GM19025 (cell line): ENCODE results near the gene IL9.

Source experiments
- ATAC-seq: cut with Tn5 transposase; IDR thresholded peaks from one replicate; pipeline ENCODE4 v1.9.1; 2021; ENCODE audit warnings: mild to moderate bottlenecking, low read depth, moderate library complexity; ENCODE audit not compliant: unreplicated experiment

Gene IL9

DNA sequence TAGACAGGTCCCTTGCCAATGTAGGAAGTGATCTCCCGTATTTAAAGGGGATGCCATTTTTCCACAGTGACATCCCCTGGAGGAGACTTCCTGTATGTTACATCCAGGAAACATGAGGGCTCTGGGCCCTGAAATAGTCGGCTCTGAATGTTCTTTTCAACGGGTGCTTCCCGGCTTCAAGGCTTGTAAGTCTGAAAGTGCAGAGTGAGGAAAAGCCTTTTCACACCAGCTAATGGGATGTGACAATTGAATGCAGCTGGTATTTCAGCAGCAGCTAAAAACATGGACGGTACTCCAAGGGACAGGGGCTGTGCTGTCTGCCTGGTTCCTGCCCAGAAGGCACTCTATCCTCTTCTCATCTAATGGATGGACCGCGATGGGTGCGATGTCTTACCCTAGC is 1.4 kb downstream of the IL9 start:
- ATAC-seq: no peak

DNA sequence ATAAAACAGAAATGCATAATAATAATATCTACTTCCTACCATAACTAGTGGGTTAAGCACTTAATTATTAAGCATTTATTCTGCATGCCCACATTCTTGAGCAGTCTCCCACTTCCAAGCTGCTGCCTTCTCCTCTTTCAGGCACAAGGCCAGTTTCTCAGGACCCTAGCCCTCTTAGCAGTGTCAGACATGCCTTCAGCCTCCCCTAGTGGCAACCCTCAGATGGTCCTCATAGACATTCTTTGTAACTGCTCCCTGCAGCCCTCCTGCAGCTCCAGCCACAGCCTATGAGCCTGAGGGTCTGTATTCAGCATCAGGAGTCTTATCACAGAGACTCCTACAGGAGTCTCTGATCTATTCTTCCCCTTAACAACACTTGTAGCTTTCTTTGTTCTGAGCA is 3.9 kb downstream of the IL9 start:
- ATAC-seq: no peak

DNA sequence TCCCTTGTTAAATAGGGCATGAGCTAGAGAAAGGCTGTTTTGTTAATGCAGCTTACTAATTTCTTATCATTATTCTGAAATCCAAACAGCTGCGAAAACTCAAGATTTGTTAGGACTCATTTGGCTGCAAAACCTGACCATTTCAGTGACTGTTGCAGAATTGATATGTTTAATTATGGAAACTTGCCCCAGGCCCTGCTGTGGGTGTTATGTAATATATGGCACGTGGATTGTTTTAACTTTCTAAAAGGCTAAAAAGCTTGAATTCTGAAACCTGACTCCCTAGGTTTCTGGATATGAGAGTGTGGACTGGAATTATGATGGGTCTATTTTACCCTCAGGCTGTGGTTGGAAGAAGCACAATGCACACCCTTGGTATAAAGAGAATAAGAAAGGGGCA is 4.4 kb downstream of the IL9 start:
- ATAC-seq: no peak

DNA sequence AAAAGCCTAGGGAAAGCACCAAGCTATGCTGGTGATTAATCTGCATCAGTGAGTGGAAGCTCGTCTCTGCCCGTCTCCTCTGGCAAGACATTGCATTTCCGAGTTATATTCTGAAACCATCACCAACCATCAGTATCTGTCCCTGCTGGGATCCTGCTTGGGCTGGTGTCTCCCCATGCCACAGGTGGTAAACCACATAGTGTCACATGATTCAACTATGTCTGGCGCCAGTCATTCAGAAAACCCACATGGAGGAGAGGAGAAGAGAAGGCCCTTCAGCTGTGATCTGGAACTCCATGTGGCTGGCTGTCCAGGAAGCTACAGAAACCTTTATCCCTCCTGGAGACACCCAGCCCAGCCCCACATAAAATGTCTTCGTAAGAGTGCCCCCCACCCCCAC is 4.8 kb downstream of the IL9 start:
- peak; percentile 68 for ATAC-seq

DNA sequence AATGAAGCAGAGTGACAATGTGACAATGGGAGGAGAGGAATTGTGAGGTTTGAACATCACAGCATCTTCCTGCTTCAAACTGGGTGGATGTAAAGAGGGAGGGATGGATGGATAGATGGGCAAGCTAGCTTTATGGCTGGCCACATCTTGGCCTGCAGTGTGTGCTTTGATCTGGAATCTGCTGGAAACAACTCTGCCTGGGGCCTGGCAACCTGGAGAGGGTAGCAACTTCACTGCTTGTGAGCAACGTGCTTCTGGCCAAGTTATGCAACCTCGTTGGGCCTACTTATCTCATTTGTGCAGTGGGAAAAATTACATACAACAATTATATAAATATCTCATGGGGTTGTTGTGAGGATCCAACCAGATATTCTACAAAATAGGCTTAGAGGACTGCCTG is 5.3 kb downstream of the IL9 start:
- no peak for ATAC-seq

DNA sequence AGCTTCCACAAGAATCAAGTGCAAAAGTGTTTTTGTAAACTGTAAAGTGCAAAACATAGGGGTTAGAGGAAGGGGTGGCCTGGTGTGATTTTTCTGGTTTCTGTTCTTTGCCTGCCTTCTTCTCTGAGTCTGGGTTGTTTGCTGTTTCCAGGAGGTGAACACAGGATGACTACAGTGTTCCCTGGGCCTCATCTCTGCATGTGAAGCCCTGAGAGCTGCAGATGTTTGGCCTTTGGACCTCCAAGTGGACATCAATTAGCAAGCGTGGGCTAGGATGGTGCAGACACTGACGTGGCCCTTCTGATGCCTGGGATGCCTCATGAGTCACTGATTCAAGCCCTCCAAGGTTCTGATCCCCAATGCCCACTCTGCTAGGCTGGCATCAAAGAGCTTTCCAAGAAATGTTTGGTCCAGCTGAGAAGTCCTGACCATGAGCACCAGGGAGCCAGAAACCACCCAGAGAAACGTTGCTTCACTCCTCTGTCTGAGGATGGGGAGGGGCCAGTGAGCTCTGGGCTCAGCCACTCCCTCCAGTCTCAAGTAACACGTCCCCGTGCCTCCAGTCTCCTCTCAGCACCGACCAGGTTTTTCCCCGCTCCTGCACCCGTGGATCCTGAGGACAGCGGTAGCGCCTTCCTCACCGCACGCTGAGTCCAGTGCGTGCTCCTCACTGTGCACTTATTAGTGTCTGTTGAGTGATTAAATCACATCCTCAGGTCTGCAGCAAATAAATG is 7.6 kb downstream of the IL9 start:
- no peak for ATAC-seq

DNA sequence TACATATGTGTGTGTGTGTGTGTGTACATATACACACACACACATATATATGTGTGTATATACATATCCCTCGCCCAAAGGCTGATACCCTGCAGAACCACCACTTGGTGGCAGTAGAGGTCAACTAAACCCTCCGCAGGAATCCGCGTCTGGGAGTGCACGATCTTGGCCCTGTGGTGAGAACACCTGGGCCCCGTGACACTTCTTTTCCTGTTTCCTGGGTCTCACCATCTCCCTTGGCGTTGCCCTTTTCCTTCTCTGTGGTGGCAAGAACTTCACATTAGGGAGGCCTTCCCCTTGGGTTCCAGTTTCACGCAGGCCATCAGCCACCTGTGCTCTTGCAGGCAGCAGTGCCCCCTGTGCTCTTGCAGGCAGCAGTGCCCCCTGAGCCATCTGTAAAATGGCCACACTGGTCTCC is 8.2 kb downstream of the IL9 start:
- ATAC-seq: peak; percentile 78

DNA sequence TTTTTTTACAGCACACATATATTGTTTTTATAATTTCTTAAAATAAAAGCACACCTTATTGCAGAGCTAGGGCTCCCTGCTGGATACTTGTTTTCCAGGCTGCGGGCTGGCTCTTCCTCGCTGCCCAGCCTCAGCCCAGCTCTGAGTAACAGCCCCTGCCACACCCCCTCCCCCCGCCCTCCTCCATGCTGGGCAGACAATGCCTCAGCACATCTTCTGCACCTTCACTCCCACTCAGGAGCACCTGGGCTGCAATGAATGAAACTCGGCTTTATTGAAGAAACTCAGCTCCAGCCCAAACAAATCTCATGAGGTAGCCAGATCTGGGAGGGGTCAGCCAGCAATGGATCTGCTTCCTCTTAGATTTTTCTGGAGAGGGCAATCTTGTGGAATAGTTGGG is 9.5 kb downstream of the IL9 start:
- ATAC-seq: no peak

DNA sequence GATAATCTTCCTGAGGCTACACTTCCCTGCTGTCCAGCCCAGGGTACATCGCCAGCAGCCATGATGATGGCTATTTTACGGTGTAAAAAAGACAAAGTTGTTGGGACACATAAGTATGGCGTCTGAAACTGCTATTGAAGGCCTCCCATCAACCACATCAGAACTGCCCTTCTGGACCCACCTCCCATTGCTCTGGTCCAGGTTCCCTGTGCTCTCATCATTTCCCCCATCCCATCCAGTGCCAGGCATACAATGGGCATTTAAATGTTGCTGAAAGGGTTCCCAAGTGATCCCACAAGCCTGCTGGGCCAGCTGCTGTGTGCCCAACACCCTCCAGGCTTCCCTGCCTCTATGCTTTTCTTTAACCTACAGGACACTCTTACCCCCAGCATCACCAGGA is 10.6 kb downstream of the IL9 start:
- no peak for ATAC-seq

DNA sequence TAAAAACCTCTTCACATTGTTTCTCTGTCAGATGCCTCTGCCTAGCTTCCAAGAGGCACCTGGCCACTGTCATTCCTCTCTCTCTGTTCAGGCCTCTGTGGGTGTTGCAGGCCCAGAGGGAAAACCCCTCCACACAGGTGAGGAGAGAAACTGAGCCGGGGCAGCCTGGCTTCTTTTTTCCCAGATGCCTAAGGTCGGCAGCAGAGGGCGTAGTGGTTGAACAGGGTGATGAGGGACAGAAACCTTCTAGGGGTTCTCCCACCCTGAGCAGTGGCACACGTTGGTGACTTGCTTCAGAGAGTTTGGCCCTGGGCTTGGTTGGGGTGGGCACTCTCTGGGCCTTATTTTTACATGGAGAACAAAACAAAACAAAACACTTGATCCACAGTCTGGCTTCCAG is 12.2 kb downstream of the IL9 start:
- ATAC-seq: no peak

DNA sequence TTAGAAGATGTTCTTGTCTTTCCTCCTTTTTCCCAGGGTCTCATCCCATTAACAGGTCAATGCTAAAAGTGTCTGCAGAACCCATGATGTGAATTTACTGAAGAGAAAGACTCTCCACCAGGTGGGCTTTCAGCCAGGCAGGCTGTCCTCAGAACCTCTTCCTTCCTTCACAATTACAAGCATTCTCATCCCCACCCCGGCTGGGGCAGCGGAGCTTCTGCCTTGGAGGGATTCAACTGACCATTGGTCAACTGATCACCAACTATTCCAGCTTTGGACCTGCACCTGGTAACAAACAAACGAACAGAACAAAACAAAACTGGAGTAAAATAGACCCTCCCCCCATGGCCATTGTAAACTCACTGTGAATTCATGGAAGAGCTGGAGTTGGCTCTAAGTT is 12.6 kb downstream of the IL9 start:
- ATAC-seq: no peak

DNA sequence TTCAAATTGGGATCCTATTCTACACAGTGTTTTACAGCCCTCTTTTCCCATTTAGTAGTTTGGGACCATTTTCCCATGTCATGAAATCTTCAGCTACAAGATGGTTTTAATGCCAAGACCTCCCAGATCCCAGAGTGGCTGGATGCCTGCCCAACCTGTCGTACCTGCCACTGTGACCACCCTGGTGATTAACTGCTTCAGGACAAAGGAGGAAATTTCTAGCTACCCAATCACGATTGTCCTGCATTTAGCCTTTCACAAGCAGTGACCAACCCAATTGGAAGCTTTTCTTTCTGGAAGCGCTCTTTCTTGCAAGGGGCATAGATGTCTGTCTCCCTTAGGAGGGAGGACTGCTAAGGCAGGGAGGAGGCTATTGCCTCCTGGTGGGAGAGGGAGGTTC is 13.8 kb downstream of the IL9 start:
- ATAC-seq: no peak

DNA sequence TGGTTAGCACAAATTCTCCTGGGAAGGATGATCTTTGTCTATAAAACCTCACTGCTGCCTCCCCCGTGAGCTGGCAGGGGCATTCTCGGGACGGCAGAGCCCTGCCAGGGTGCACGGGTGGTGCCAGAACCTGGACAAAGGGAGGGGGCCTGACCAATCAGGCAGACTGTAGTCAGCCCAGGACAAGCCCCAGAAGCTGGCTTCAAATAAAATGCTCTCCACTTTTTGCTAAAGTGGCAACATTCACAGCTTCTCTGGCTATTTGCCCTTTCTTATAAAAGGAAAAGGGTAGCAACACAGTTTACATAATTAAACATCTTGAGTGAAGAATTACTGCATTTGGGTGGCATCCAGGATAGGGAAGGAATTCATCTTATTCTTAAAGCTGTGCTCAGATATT is 14.4 kb downstream of the IL9 start:
- no peak for ATAC-seq

DNA sequence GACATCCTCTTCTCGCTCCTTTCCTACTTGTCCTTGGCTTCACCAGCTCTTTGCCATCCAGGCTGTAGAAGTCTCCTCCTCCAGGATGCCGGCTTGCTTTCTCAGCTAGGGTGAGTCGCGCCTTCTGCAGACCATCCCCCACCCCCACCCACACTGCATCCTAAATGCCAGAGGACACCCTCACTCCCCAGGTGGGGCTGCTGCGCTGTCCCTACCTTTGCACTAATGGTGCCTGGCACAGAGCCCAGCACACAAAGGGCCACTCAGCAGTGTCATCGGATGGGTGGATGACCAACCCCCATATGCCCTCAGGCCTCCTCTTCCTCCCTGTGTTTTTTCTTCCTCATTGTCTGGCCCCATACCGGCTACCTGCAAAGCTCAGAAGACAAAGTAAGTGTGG is 14.8 kb downstream of the IL9 start:
- ATAC-seq: no peak

DNA sequence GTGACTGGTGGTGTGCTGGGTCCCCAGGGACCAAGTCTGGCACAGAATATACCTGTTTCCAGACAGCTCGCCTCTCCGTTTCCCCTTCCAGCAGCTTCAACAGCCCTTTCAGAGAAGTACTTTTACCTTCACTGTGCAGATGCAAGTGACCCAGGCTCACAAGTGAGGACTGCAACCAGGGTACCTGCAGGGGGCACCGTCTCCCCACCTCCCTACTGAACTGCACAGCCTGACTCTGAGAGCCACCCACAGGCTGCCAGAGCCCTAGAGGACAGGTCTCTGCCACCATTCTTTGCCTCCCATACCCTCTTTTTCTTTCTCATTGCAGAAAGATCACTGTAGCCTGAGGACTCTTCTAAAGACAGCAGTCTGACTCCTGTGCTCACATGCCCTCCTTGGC is 15.4 kb downstream of the IL9 start:
- ATAC-seq: no peak

DNA sequence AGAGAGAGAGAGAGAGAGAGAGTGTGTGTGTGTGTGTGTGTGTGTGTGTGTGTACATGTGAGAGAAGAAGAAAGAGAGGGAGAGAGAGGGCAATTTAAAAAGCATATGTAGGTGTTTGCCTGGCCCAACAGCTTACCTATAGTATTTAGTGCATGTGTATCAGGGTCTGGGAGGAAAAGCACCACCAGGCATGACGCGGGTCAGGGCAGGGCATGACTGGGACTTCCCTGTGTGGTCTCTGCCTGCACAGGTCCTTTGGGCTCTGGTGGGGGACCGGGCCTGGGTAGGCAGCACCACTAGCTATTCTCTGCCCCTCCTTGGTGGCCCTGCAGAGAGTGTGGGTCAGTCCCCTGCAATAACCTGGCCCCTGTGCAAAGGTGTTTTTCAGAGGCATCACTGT is 16.1 kb downstream of the IL9 start:
- ATAC-seq: no peak

DNA sequence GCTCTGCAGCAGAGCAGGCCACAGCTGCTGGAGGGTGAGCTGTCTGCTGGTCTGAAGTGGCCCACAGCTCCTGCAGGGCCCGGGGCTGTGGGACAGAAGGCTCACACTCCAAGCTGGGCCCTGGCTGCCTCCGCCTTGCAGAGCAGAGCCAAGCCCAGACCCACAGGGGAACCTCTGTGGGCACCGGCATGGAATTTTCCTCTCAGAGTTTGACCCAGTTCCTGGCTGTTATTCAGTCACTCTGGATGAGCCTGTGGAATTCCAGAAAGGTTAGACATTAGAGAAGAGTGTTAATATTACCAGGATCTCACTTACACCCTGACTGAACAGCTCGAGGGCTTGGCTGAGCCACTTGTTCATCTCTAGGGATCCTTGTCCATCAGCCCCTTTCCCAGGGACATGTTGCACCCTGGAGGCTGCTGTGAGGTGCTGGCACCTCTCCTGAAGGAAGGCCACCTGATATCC is 17.5 kb downstream of the IL9 start:
- ATAC-seq: no peak

DNA sequence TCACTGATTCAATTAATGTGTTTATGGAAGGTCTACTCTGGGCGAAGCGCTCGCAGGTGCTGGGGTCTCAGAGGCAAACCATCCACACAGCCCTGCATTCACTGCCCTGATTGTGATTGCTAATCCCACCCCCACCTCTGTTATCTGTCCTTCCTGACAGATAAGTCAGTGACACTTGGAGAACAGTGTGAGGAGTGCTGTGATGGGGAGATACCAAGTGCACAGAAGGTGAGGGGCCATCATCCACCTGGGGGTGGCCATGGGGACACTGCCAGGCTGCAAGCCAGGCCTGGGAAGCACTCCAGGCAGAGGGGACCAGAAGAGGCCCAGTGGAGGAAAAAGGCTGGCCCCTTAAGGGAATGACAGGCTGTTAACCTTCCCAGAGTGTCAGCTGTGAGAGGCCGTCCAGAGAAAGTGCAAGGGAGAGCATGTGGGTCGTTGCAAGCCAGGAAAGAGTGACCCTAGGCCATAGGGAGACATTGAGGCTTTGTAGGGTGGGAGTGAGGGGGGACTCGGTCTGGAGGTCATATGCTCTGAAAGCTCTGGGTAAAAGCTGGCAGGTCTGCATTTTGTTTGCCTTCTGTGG is 18.0 kb downstream of the IL9 start:
- ATAC-seq: no peak

DNA sequence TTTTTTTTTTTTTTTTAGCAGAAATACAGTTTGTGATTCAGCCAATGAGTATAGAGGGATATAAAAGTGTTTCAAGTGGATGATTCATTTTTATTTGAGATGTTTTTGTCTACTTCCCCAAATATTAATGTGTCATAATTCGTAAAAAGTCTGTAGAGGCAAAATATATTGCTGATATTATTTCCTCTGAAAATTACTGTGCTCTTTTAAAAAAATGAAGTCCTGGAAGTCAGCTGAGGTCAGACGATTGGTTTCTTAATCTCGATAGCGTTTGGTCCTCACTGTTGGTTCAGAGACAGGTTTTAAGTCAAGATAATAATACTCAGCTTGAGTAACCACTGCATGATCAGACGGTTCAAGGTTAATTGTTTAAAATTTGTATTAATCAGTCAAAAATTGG is 19.5 kb downstream of the IL9 start:
- ATAC-seq: no peak

DNA sequence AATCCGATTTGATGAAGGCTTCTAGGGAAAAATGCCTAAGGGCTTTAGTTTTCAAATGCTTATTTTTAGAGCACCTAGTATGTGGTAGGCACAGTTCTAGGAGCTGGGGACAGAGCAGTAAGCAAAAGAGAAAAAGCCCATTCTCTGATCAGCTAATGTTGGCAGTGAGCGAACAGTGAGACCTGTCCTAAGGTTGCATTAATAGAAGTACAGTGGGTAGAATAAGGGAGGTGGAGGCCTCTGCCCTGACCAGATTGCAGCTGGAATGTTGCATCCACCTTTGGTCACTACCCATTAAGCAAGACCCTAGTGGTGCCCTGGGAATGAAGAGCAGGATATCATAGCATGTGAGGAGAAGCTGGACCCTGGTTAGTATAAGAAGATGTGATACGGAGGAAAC is 20.1 kb downstream of the IL9 start:
- no peak for ATAC-seq

DNA sequence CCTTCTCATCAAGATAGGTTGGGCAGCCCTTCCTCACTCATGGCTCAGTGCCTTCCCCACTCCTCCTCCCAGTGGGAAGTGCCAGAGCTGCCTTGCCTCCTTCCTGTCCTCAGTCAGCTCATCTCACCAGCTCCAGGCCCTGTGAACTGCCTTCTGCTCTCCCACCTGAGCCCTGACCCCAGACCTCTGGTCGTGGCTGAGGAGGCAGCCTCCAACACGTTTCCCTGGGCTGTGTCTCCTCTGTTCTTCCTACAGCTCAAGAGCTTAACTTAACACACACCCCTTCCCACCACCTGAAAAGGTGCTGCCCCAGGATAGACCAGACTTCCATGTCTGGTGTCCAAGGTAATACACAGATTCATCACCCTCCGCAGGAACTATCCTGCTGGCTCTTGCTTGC is 21.2 kb downstream of the IL9 start:
- ATAC-seq: no peak

DNA sequence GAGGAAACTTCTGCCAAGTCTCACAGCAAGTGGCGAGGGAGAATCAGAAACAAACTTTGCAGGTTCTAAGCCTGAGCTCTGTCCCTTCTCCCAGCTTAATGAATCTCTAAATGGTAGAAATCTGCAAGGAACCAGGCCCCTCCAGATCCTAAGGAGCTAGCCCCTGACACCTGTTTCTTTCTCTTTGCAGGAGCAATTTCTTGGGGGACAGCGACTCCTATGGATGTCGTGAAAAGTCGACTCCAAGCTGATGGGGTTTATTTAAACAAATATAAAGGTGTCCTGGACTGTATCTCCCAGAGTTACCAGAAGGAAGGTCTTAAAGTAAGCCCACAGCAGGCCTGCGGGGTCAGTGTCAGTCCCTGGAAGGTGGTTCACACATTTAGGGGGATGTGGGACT is 21.8 kb downstream of the IL9 start:
- no peak for ATAC-seq
